Karpas-422 (cell line): ENCODE measurements around the gene AQP6. TPM values are rescaled to one million over a fixed set of nuclear protein-coding genes. Genes with fewer than 3 reads are reported as not detected.

Source experiments
- DNase-seq: peaks from one replicate; pipeline ENCODE4 v3.0.0-alpha.2; 2015
- H2AFZ ChIP-seq: fragments of 200-600 bp; sonication (generic); 2 replicates; pipeline ENCODE4 v1.6.1; 2014; ENCODE audit warnings: antibody characterized with exemption, low read length, mixed read lengths
- H3K27ac ChIP-seq: fragments of 200-600 bp; sonication (generic); 2 replicates; pipeline ENCODE4 v1.5.1; 2014; ENCODE audit warnings: mild to moderate bottlenecking, low read length, moderate library complexity
- H3K27me3 ChIP-seq: fragments of 200-600 bp; sonication (generic); 2 replicates; pipeline ENCODE4 v1.6.1; 2014; ENCODE audit warnings: low read length, mixed read lengths
- H3K36me3 ChIP-seq: fragments of 200-600 bp; sonication (generic); 2 replicates; pipeline ENCODE4 v1.6.1; 2014; ENCODE audit warnings: low read length, mixed read lengths; ENCODE audit not compliant: insufficient read depth
- H3K4me1 ChIP-seq: fragments of 200-600 bp; sonication (generic); 2 replicates; pipeline ENCODE4 v1.6.1; 2014; ENCODE audit warnings: mild to moderate bottlenecking, low read length, mixed read lengths
- H3K4me2 ChIP-seq: fragments of 200-600 bp; sonication (generic); 2 replicates; pipeline ENCODE4 v1.6.1; 2014; ENCODE audit warnings: low read length, low read depth, mild to moderate bottlenecking; ENCODE audit not compliant: poor library complexity, severe bottlenecking
- H3K4me3 ChIP-seq: fragments of 200-600 bp; sonication (generic); 2 replicates; pipeline ENCODE4 v1.5.1; 2014; ENCODE audit warnings: mild to moderate bottlenecking, antibody characterized with exemption, low read length, mixed read lengths
- H3K79me2 ChIP-seq: fragments of 200-600 bp; sonication (generic); 2 replicates; pipeline ENCODE4 v1.6.1; 2014; ENCODE audit warnings: mild to moderate bottlenecking, low read length, mixed read lengths
- H3K9ac ChIP-seq: fragments of 200-600 bp; sonication (generic); 2 replicates; pipeline ENCODE4 v1.6.0; 2014; ENCODE audit warnings: low read length
- H3K9me2 ChIP-seq: fragments of 200-600 bp; sonication (generic), shearing (Covaris generic); replicated peaks from 2 replicates; pipeline ENCODE4 v1.6.0; 2014; ENCODE audit warnings: mild to moderate bottlenecking, low read length, moderate library complexity; ENCODE audit not compliant: insufficient read depth
- H3K9me3 ChIP-seq: fragments of 300-700, 200-600 bp; sonication (generic); 2 replicates; pipeline ENCODE4 v1.6.1; 2014; ENCODE audit warnings: low read length, mixed read lengths
- H4K20me1 ChIP-seq: fragments of 200-600 bp; sonication (generic); 2 replicates; pipeline ENCODE4 v1.6.1; 2014; ENCODE audit warnings: mild to moderate bottlenecking, antibody characterized with exemption, low read length, low read depth; ENCODE audit not compliant: insufficient read depth
- total RNA-seq: library from RNA; depleted of rRNA; stranded (reverse); fragments of >200 nt; shearing (Covaris generic); gene quantifications from 2 replicates; pipeline ENCODE4 v1.2.3, GENCODE V29; 2014; ENCODE audit warnings: low replicate concordance

The AQP6 gene
- total RNA-seq, 1 experiment from 2014 or later: 0.04 TPM

DNA sequence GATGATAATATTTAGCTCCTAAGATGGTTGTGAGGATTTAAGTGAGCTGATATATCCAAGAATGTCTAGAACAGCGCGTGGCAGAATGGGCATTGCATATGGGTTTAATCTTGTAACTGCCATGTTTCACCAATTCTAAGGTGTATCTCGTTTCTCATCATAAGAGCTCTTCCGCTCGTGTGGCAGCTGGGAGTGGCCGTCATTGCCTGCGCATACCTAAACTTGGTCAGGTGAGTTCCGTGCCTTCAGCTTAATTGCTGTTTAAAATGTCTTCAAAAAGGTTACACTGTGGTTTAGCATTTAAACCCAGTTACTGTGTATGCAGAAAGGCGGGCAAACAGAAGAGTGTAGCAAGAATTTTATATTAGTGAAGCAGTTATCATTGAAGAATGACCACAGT, 26.7 kb upstream of the AQP6 start:
- Histone ChIP-seq H3K27ac (peak overlapping the region; percentile 99), H3K27me3 (no peaks in the 10 kb centered on the region), H3K36me3 (no peaks in the 10 kb centered on the region), H3K4me1 (peaks cover 100% of the 10 kb centered on the region), H3K9me3 (no peaks in the 10 kb centered on the region), H4K20me1 (no peaks in the 10 kb centered on the region), H3K4me2 (peak overlapping the region; percentile 81), H3K4me3 (0 out of 2 replicates have a peak overlapping the region, but pooled peaks have one; percentile 13), H3K9me2 (no peaks in the 10 kb centered on the region), H2AFZ (no peak overlapping the region), H3K9ac (peak overlapping the region; percentile 87), H3K79me2 (no peaks in the 10 kb centered on the region)
- peak; percentile 42 for DNase-seq

DNA sequence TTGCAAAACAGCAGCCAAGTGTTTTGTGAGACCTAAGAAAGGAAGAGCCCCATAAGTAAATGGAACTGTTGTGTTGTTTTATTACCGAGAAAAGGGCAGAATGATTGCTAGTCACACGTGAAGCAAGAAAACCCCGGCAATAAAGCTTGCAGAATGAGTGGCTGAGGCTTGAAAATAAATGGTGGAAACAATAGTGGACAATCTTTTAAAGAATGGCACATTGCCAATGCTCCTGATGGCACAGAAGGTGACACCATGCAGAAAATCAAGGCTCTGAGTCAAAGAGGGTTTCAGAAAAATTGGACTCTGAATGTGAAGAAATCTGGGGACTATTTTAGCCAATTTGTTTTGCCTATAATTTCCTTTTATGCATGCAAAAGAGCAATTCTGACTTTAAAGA, 26.2 kb upstream of the AQP6 start:
- H3K9me2 ChIP-seq: no peaks in the 10 kb centered on the region
- H3K4me3 ChIP-seq: 0 out of 2 replicates have a peak overlapping the region, but pooled peaks have one; percentile 13
- no peaks in the 10 kb centered on the region for H3K79me2 ChIP-seq
- peak; percentile 55 for DNase-seq
- H3K27me3 ChIP-seq: no peaks in the 10 kb centered on the region
- no peaks in the 10 kb centered on the region for H3K9me3 ChIP-seq
- peak overlapping the region; percentile 87 for H3K9ac ChIP-seq
- H2AFZ ChIP-seq: no peak overlapping the region
- no peaks in the 10 kb centered on the region for H4K20me1 ChIP-seq
- H3K4me2 ChIP-seq: peak overlapping the region; percentile 81
- H3K36me3 ChIP-seq: no peaks in the 10 kb centered on the region
- H3K4me1 ChIP-seq: peaks cover 100% of the 10 kb centered on the region
- H3K27ac ChIP-seq: peak overlapping the region; percentile 99

DNA sequence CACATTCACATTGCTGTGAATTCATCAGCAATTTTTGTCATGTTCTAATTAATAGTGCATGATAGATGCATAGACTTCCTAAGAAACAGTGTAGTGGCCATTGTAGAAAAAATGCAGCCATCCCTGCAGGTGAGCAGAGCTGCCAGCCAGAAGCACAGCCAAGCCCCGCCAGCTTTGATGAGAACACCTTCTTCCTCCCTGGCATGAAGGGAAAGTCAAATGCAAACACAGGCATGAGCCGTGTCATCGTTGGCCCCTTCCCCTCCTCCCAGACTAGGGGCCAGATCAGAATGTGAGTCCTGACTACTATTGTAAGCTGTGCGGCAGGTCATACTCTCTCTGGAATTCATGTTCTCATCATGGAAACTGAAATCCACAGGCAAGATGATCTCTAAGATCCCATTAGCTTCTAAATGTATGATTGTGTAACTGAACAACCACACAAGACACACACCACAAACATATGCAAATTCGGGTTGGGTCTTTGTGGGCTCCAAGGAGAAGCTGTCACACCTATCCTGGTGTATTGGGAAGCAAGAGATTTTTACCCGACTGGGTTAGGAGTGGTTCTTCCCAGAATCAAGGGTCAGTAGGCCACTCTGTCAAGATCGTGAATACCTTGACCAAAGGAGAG, 25.0 kb upstream of the AQP6 start:
- H3K9me2 ChIP-seq: no peaks in the 10 kb centered on the region
- no peaks in the 10 kb centered on the region for H3K79me2 ChIP-seq
- peak overlapping the region; percentile 99 for H3K27ac ChIP-seq
- no peak overlapping the region for H3K4me3 ChIP-seq
- no peaks in the 10 kb centered on the region for H4K20me1 ChIP-seq
- H3K36me3 ChIP-seq: no peaks in the 10 kb centered on the region
- no peak overlapping the region for H2AFZ ChIP-seq
- no peaks in the 10 kb centered on the region for H3K9me3 ChIP-seq
- peaks cover 100% of the 10 kb centered on the region for H3K4me1 ChIP-seq
- H3K4me2 ChIP-seq: peak overlapping the region; percentile 40
- peak; percentile 68 for DNase-seq
- peak overlapping the region; percentile 37 for H3K9ac ChIP-seq
- H3K27me3 ChIP-seq: no peaks in the 10 kb centered on the region

DNA sequence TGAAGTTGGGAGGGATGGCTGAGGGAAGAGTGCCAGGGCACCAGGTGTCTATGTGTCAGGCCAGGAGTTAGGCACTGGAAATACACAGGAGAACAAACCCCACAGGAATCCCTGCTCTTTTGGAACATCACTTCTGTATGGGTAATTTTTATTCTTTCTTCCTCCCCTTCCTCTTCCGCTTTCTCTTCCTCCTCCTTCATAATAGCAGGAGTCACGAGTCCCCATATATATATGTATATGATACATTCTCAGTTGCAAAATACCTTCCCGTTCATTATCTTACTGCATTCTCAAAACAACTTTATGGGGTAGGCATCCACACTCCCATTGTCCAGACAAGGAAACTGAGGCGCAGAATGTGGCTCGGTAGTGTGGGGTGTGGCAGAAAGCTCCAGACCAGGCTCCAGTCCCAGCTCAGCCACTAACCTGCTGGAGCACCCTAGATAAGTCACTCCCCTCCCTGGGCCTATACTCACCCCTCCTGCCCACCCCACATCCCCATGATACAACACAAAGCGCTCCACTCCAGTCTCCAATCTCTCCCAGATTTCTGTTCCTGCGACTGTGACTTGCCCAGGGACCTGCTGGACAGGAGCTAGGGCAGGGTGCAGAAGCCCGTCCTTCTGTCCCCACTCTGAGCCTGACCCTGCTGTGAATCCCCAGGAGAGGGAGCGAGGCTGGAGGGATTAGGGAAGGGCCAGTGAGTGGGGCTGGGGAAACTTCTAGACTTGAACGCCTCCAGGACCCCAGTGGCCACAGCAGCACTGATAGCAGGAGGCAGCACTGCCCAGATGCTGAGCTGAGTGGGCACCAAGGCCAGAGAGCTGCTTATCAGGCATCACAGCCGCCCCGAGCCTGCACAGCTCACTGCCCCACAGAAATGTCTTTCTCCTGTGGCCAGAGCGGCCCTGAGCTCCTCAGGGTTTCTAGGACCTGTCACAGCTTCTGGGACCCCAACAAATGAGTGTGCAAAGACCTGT, 23.6 kb upstream of the AQP6 start:
- Histone ChIP-seq H3K9ac (peak overlapping the region; percentile 72; the same call in 1 of the 2 replicates), H3K27me3 (no peaks in the 10 kb centered on the region), H3K4me1 (peaks cover 100% of the 10 kb centered on the region), H3K9me3 (no peaks in the 10 kb centered on the region), H3K4me3 (no peak overlapping the region), H2AFZ (no peak overlapping the region), H3K4me2 (no peak overlapping the region), H3K27ac (peak overlapping the region; percentile 99), H3K79me2 (no peaks in the 10 kb centered on the region), H3K36me3 (no peaks in the 10 kb centered on the region), H4K20me1 (no peaks in the 10 kb centered on the region), H3K9me2 (no peaks in the 10 kb centered on the region)
- DNase-seq: no peak

DNA sequence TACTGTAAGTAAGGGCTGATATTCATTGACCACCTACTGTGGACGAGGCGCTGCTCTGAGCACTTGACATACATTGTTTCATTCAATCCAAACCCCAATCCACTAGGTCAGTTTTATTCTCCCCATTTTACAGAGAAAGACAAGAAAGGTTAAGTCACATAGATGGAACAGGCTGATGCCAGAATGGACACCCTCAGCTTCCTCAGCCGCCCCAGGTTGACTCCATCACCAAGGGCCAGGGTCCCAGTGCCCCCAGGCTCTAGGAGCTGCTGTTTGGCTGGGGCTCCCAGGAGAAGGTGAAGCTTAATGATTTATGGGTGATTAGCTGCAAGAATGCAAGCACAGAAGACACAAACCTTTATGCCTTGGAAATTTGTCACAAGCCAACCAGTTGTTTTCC, 22.9 kb upstream of the AQP6 start:
- Histone ChIP-seq H3K27me3 (no peaks in the 10 kb centered on the region), H3K27ac (peak overlapping the region; percentile 99), H3K9me3 (no peaks in the 10 kb centered on the region), H4K20me1 (no peaks in the 10 kb centered on the region), H3K36me3 (no peaks in the 10 kb centered on the region), H2AFZ (no peak overlapping the region), H3K4me2 (peak overlapping the region; percentile 62), H3K4me1 (peaks cover 100% of the 10 kb centered on the region), H3K9ac (peak overlapping the region; percentile 72; the same call in 1 of the 2 replicates), H3K9me2 (no peaks in the 10 kb centered on the region), H3K79me2 (no peaks in the 10 kb centered on the region), H3K4me3 (no peak overlapping the region)
- DNase-seq: peak; percentile 43

DNA sequence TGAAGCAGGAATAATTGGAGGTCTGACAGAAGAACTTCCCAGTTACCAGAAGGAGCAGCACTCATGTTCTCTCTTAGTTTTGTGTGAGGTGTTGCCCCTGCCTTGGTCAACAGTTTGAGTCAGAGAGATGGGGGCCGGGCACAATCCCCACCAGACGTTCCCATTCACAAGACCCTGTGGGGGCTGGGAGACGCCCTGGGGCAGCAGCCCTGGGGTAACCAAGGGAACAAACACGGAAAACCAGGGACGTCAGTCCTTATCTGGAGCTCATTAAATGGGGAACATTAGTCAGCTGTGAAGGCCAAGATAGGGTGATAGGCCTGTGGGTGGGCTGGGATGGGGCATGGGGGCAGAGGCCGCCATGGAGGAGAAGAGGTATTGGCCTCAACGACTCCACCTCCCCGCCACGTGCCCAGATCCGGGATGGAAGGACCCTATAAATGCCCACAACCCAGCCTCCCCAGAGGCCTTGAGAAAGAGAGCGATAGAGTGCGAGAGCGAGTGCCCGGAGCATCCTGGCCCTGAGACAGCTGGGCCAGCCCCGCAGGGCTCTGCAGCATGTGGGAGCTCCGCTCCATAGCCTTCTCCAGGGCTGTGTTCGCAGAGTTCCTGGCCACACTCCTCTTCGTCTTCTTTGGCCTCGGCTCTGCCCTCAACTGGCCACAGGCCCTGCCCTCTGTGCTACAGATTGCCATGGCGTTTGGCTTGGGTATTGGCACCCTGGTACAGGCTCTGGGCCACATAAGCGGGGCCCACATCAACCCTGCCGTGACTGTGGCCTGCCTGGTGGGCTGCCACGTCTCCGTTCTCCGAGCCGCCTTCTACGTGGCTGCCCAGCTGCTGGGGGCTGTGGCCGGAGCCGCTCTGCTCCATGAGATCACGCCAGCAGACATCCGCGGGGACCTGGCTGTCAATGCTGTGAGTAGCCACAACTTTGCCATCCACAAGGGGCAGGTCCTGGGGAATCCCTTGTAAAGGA, 22.2 kb upstream of the AQP6 start, which contains the start of gene AQP2:
TSS of gene AQP2 (plus strand) at position 465 of the 979 bp plus-strand sequence. CDS start at position 559, 94 bp downstream.
- H3K27ac ChIP-seq: peak within 1 kb of the TSS; percentile 99
- no peak within 1 kb of the TSS for H2AFZ ChIP-seq
- H3K9me3 ChIP-seq: no peaks in the 10 kb centered on the region
- peaks cover 100% of the 10 kb centered on the region for H3K4me1 ChIP-seq
- peak within 1 kb of the TSS; percentile 36; the same call in 1 of the 2 replicates for H3K4me3 ChIP-seq
- no peaks in the 10 kb centered on the region for H3K79me2 ChIP-seq
- H4K20me1 ChIP-seq: no peaks in the 10 kb centered on the region
- H3K4me2 ChIP-seq: peak within 1 kb of the TSS; percentile 62
- H3K9me2 ChIP-seq: no peaks in the 10 kb centered on the region
- peak within 1 kb of the TSS; percentile 72 for H3K9ac ChIP-seq
- no peaks in the 10 kb centered on the region for H3K36me3 ChIP-seq
- no peaks in the 10 kb centered on the region for H3K27me3 ChIP-seq
- DNase-seq: no peak

DNA sequence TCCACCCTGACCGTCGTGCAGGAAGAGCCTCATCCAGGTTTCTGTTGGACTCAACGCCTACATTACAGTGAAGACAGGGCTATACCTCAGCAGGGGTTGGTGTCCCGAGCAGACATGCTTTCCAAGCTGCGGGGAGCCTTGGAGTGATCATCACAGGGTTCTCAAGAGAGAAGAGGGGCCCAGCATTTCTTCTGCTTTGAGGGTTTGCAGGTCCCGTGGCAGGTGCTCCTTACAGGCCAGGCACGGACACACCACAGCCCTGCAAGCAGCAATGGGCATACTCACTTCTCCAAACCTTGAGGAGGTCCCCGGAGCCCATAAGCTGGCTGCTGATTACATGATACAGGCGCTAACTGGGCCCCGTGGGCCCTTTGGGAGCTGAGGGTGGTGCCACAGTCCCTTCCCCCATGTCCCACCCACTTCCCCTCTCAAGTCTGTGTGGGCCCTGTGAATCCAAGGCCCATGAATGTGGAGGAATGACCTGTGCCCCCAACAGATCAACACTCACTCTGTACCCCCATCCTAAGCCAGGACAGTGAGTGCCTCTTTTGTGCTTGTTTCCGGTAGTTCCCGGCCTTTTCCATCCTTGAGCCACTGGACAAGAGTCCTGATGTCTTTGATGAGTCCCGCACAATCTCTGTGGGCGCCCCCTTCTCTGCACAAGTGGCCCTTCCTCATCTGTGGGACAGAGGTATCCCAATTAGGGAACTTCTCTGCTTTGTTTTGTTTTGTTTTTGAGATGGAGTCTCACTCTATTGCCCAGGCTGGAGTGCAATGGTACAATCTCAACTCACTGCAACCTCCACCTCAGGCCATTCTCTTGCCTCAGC, 21.1 kb upstream of the AQP6 start:
- H3K36me3 ChIP-seq: no peaks in the 10 kb centered on the region
- H3K4me1 ChIP-seq: peaks cover 100% of the 10 kb centered on the region
- H3K79me2 ChIP-seq: no peaks in the 10 kb centered on the region
- H3K27ac ChIP-seq: peak overlapping the region; percentile 99
- DNase-seq: peak; percentile 92
- H3K9ac ChIP-seq: peak overlapping the region; percentile 72
- no peaks in the 10 kb centered on the region for H3K9me3 ChIP-seq
- no peaks in the 10 kb centered on the region for H3K9me2 ChIP-seq
- peak overlapping the region; percentile 62 for H3K4me2 ChIP-seq
- peak overlapping the region; percentile 36; the same call in 1 of the 2 replicates for H3K4me3 ChIP-seq
- H2AFZ ChIP-seq: no peak overlapping the region
- H3K27me3 ChIP-seq: no peaks in the 10 kb centered on the region
- no peaks in the 10 kb centered on the region for H4K20me1 ChIP-seq
